ENCODE data around the gene SEC16B. TPM values are rescaled to one million over a fixed set of nuclear protein-coding genes. Genes with fewer than 3 reads are reported as not detected.

The SEC16B gene
- total RNA-seq, 1 donor from 2014 or later = 3.1 TPM

DNA sequence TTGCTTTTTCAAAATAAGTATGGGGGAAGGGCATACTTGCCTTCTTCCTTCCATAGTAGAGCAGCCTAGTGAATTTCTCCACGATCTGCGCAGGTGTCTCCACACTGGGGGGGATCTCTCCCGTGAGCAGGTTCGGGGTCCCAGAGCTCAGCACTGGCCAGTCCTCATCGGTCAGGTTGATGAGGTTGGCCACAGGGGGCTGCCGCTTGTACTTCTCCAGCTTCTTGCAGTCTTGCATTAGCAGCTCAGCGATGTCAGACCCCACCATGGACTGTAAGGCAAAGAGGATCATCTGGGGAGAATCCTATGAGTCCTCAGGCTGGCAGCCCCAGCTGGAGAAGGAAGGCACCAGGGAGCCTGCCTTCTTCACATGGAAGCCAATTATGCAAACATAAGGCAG, 11.8 kb downstream of the SEC16B start:
- H3K9me3 Mint-ChIP-seq = no peaks in the 10 kb centered on the region
- TF ChIP-seq, protein P1, sequence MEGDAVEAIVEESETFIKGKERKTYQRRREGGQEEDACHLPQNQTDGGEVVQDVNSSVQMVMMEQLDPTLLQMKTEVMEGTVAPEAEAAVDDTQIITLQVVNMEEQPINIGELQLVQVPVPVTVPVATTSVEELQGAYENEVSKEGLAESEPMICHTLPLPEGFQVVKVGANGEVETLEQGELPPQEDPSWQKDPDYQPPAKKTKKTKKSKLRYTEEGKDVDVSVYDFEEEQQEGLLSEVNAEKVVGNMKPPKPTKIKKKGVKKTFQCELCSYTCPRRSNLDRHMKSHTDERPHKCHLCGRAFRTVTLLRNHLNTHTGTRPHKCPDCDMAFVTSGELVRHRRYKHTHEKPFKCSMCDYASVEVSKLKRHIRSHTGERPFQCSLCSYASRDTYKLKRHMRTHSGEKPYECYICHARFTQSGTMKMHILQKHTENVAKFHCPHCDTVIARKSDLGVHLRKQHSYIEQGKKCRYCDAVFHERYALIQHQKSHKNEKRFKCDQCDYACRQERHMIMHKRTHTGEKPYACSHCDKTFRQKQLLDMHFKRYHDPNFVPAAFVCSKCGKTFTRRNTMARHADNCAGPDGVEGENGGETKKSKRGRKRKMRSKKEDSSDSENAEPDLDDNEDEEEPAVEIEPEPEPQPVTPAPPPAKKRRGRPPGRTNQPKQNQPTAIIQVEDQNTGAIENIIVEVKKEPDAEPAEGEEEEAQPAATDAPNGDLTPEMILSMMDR (IDR thresholded peaks at IDR 0.05; ENCODE audit: unreplicated experiment) = no peak
- H3K4me1 Mint-ChIP-seq = peaks cover 6% of the 10 kb centered on the region
- no peak overlapping the region for H3K4me3 Mint-ChIP-seq
- no peak for DNase-seq (ENCODE audit: low spot score in 2 of 2, unreplicated experiment in 2 of 2)
- no peak overlapping the region for H3K27ac Mint-ChIP-seq
- H3K36me3 Mint-ChIP-seq = no peaks in the 10 kb centered on the region
- H3K27me3 Mint-ChIP-seq (ENCODE audit: low read depth) = no peaks in the 10 kb centered on the region

DNA sequence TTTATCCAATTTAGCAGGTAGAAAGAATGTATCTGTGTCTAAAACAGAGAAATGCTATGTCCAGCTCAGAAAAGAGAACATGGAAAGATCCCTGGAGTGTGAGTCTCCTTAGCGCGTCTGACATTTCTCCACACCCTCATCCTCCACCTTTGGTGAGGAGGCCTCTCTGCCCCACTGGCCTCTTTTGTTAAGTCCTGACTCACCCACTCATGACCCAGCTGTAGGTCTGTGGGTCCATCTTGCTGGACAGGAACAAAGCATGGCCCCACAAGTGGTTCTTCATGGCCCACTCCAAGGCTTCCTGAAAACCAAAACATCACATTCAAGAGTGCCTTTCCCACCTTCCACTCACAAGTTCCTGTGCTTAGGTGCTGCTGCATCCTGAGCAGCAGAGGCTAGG, 15.8 kb downstream of the SEC16B start:
- no peaks in the 10 kb centered on the region for H3K4me1 Mint-ChIP-seq
- H3K4me3 Mint-ChIP-seq = no peak overlapping the region
- no peaks in the 10 kb centered on the region for H3K9me3 Mint-ChIP-seq
- no peak overlapping the region for H3K27ac Mint-ChIP-seq
- TF ChIP-seq, protein P1 (IDR thresholded peaks at IDR 0.05; ENCODE audit: unreplicated experiment) = no peak
- no peaks in the 10 kb centered on the region for H3K36me3 Mint-ChIP-seq
- no peak for DNase-seq (ENCODE audit: low spot score in 2 of 2, unreplicated experiment in 2 of 2)
- no peaks in the 10 kb centered on the region for H3K27me3 Mint-ChIP-seq (ENCODE audit: low read depth)

DNA sequence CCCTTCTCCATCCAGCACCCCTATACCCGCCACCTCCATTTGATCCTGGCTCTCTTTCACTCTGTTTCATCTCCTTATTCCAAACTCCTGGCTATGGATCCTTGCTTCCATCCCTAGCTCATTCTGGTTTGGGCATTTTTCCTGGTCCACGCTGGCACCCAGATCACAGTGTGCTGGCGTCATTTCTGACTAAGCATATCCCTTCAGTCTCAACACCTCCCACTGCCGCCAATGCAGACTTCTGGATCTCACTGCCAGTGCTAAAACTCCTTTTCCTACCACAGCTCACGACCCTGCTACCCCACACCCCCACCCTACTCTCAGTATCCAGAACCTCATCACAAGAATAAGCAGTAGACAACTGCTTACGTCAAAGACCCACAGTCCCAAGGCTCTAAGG, 16.3 kb downstream of the SEC16B start:
- H3K4me1 Mint-ChIP-seq = peaks cover 2% of the 10 kb centered on the region
- no peak for DNase-seq (ENCODE audit: low spot score in 2 of 2, unreplicated experiment in 2 of 2)
- H3K27me3 Mint-ChIP-seq (ENCODE audit: low read depth) = no peaks in the 10 kb centered on the region
- TF ChIP-seq, protein P1 (IDR thresholded peaks at IDR 0.05; ENCODE audit: unreplicated experiment) = no peak
- H3K27ac Mint-ChIP-seq = no peak overlapping the region
- no peaks in the 10 kb centered on the region for H3K36me3 Mint-ChIP-seq
- no peak overlapping the region for H3K4me3 Mint-ChIP-seq
- no peaks in the 10 kb centered on the region for H3K9me3 Mint-ChIP-seq

DNA sequence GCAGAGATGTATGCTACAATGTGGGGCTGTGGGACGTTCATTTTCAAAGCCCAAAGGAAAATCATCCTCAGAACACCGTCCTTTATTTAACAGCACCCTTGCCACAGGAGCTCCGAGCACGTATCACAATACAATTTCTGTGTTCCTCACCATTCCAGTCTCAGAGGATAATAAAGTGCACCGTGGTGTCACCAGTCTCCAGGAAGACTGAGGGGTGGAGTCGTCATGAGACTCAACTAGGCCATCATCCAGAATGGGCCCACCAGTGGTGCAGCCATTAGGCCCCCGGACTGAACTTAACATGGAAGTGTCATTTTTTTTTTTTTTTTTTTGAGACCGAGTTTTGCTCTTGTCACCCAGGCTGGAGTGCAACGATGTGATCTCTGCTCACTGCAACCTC, 17.2 kb downstream of the SEC16B start:
- no peak overlapping the region for H3K27ac Mint-ChIP-seq

DNA sequence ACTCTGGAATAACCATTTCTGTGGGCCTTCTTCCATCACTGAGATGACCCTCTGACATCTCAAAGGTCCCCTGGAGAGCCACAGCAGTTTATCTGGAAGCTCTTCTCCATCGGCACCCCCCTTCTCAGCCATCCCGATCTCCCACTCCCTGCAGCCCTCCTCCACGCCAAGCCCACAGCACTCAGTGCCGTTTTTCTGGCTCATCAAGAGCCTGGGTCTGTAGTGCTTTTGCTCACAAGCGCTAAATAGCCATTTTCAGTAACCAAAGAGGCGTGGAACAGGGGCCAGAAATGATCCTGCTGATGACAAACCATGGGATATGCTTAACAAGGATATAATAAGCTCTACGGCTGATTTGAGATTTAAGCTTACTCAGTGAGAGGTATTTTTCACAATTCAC, 17.6 kb downstream of the SEC16B start:
- Mint-ChIP-seq H3K4me1 (peaks cover 10% of the 10 kb centered on the region), H3K4me3 (no peak overlapping the region), H3K9me3 (no peaks in the 10 kb centered on the region), H3K27me3 (ENCODE audit: low read depth) (no peaks in the 10 kb centered on the region), H3K36me3 (no peaks in the 10 kb centered on the region), H3K27ac (no peak overlapping the region)
- TF ChIP-seq, protein P1 (IDR thresholded peaks at IDR 0.05; ENCODE audit: unreplicated experiment) = no peak
- DNase-seq (ENCODE audit: low spot score in 2 of 2, unreplicated experiment in 2 of 2) = no peak

More for the DNA sequence above, 17.2 kb downstream of the SEC16B start:
- Mint-ChIP-seq H3K4me1 (peaks cover 10% of the 10 kb centered on the region), H3K36me3 (no peaks in the 10 kb centered on the region), H3K27me3 (ENCODE audit: low read depth) (no peaks in the 10 kb centered on the region), H3K4me3 (no peak overlapping the region), H3K9me3 (no peaks in the 10 kb centered on the region)
- TF ChIP-seq, protein P1 (IDR thresholded peaks at IDR 0.05; ENCODE audit: unreplicated experiment) = no peak
- no peak for DNase-seq (ENCODE audit: low spot score in 2 of 2, unreplicated experiment in 2 of 2)

DNA sequence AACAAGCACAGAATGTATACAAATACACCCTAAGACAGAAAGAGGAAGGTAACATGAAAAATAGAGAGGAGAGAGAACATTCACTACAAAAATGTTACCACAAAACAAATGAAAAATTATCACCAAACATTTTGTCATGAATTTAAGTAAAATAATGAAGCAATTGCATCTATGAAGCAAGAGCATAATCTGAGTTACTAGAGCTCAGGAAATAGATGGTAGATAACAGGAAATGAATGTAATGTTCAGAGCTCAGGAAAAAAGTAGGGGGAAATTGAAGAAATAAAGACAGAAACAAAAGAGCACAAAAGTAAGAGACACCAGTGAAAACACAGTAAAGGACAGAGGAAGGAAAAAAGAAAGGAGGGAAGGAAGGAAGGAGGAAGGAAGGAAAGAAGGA, 19.4 kb downstream of the SEC16B start:
- Mint-ChIP-seq H3K36me3 (no peaks in the 10 kb centered on the region), H3K9me3 (no peaks in the 10 kb centered on the region), H3K27ac (no peak overlapping the region), H3K4me3 (no peak overlapping the region), H3K4me1 (peaks cover 21% of the 10 kb centered on the region), H3K27me3 (ENCODE audit: low read depth) (no peaks in the 10 kb centered on the region)
- no peak for DNase-seq (ENCODE audit: low spot score in 2 of 2, unreplicated experiment in 2 of 2)
- TF ChIP-seq, protein P1 (IDR thresholded peaks at IDR 0.05; ENCODE audit: unreplicated experiment) = no peak
